Neural cell (in vitro differentiated cells): ENCODE data around the gene METTL16.
"Not testable (repeated sequence)": the region's sequence is repeated elsewhere in the genome, so short reads cannot be mapped to it uniquely, and the experiment has no call there.

Experiments used
- EP300 ChIP-seq: fragments of 450-650 bp; conservative IDR thresholded peaks from 2 replicates; pipeline ENCODE4 v1.6.1; 2014; ENCODE audit warnings: antibody characterized with exemption, mild to moderate bottlenecking, moderate library complexity; ENCODE audit not compliant: poor library complexity, severe bottlenecking
- EZH2 ChIP-seq: fragments of 200-600, 300-800 bp; shearing (Covaris generic), sonication (generic); IDR thresholded peaks from 2 replicates; pipeline ENCODE4 v1.6.1; 2014; ENCODE audit warnings: antibody characterized with exemption, low read length, borderline replicate concordance, mild to moderate bottlenecking; ENCODE audit not compliant: insufficient read depth, poor library complexity, severe bottlenecking
- POLR2AphosphoS5 ChIP-seq: IDR thresholded peaks from 2 replicates; pipeline ENCODE4 v1.6.1; 2012
- RAD21 ChIP-seq: fragments of 450-650 bp; conservative IDR thresholded peaks from 2 replicates; pipeline ENCODE4 v1.6.1; 2014; ENCODE audit warnings: antibody characterized with exemption, mild to moderate bottlenecking, moderate library complexity
- REST ChIP-seq: IDR thresholded peaks from 2 replicates; pipeline ENCODE4 v1.6.1; 2012; ENCODE audit warnings: borderline replicate concordance
- SMC3 ChIP-seq: fragments of 450-650 bp; conservative IDR thresholded peaks from 2 replicates; pipeline ENCODE4 v1.6.1; 2014; ENCODE audit warnings: antibody characterized with exemption, mild to moderate bottlenecking, moderate library complexity; ENCODE audit not compliant: poor library complexity
- TF ChIP-seq, protein P1 (sequence below): fragments of 450-650 bp; IDR thresholded peaks from 2 replicates; pipeline ENCODE4 v1.5.1; 2014; ENCODE audit warnings: antibody characterized with exemption, mild to moderate bottlenecking, moderate library complexity; ENCODE audit not compliant: poor library complexity, severe bottlenecking

DNA sequence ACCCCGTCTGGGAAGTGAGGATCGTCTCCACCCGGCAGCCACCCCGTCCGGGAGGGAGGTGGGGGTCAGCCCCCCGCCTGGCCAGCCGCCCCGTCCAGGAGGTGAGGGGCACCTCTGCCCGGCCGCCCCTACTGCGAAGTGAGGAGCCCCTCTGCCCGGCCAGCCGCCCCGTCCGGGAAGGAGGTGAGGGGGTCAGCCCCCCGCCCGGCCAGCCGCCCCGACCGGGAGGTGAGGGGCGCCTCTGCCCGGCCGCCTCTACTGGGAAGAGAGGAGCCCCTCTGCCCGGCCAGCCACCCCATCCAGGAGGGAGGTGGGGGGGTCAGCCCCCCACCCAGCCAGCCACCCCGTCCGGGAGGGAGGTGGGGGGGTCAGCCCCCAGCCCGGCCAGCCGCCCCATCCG, 4.7 kb downstream of the METTL16 start:
- TF ChIP-seq EP300, RAD21, REST, SMC3, POLR2AphosphoS5, EZH2: not testable (repeated sequence)
- TF ChIP-seq, protein P1, sequence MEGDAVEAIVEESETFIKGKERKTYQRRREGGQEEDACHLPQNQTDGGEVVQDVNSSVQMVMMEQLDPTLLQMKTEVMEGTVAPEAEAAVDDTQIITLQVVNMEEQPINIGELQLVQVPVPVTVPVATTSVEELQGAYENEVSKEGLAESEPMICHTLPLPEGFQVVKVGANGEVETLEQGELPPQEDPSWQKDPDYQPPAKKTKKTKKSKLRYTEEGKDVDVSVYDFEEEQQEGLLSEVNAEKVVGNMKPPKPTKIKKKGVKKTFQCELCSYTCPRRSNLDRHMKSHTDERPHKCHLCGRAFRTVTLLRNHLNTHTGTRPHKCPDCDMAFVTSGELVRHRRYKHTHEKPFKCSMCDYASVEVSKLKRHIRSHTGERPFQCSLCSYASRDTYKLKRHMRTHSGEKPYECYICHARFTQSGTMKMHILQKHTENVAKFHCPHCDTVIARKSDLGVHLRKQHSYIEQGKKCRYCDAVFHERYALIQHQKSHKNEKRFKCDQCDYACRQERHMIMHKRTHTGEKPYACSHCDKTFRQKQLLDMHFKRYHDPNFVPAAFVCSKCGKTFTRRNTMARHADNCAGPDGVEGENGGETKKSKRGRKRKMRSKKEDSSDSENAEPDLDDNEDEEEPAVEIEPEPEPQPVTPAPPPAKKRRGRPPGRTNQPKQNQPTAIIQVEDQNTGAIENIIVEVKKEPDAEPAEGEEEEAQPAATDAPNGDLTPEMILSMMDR = not testable (repeated sequence)
